Heart left ventricle (tissue), 16 donors: Measurements from ENCODE around the gene ARSG. TPM values are rescaled to one million over a fixed set of nuclear protein-coding genes. Genes with fewer than 3 reads are reported as not detected.
A peak's percentile ranks its signal among the peaks of the same experiment; 100 is the strongest.

Experiments
- ATAC-seq, 4 donors: fragments of 200-7000 bp; cut with Tn5 transposase; one replicate each; pipeline ENCODE4 v1.9.1; 2020 to 2022; ENCODE audit warnings: moderate library complexity in 4 of 4, mild to moderate bottlenecking in 3 of 4, moderate number of reproducible peaks in 1 of 4
- DNase-seq, 5 donors: peaks; one replicate each; pipeline ENCODE4 v3.0.0-alpha.2; 2020
- H3K27ac ChIP-seq, 12 donors: fragments of 200-600 bp; sonication (generic) in 4 of 12; one replicate each; pipeline versions ENCODE4 v1.5.0 to v1.8.0; 2016 to 2022; ENCODE audit warnings: mild to moderate bottlenecking in 2 of 12
- H3K27me3 ChIP-seq, 9 donors: fragments of 200-600 bp; sonication (generic) in 2 of 9; one replicate each; pipeline versions ENCODE4 v1.5.1 to v1.8.0; 2016 to 2022; ENCODE audit warnings: mild to moderate bottlenecking in 3 of 9
- H3K36me3 ChIP-seq, 9 donors: fragments of 200-600 bp; sonication (generic) in 2 of 9; one replicate each; pipeline versions ENCODE4 v1.5.0 to v1.8.0; 2018 to 2022; ENCODE audit warnings: mild to moderate bottlenecking in 2 of 9
- H3K4me1 ChIP-seq, 12 donors: fragments of 200-600 bp; sonication (generic) in 4 of 12; one replicate each; pipeline versions ENCODE4 v1.5.0 to v1.8.0; 2016 to 2022; ENCODE audit warnings: mild to moderate bottlenecking in 3 of 12
- H3K4me3 ChIP-seq, 12 donors: fragments of 200-600 bp; sonication (generic) in 4 of 12; one replicate each; pipeline versions ENCODE4 v1.5.0 to v1.8.0; 2017 to 2022; ENCODE audit warnings: mild to moderate bottlenecking in 9 of 12, moderate library complexity in 4 of 12
- H3K9me3 ChIP-seq, 12 donors: fragments of 200-600 bp; sonication (generic) in 4 of 12; one replicate each; pipeline versions ENCODE4 v1.5.0 to v1.8.0; 2016 to 2022; ENCODE audit warnings: mild to moderate bottlenecking in 1 of 12
- POLR2A ChIP-seq, 2 donors: fragments of 450-650 bp; IDR thresholded peaks; one replicate each; pipeline ENCODE4 v1.6.1; 2017; ENCODE audit warnings: antibody characterized with exemption in 2 of 2, mild to moderate bottlenecking in 2 of 2, moderate library complexity in 2 of 2
- WGBS, 4 donors: extraction: QIAGEN DNeasy Blood & Tissue Kit in 2 of 4; methylation state at CpG; one replicate each; pipeline versions ENCODE4 v1.1.5 to v1.1.7; 2013 to 2018; 5-methylcytosine and 5-hydroxymethylcytosine counted together
- intact Hi-C, 10 donors: fragments of 100-400 bp; cut with DNase I; formaldehyde crosslinking; loops; one replicate each; pipeline versions ENCODE4 v1.11.1 to v1.14.2; 2022
- polyA plus RNA-seq, 2 donors: library from polyadenylated mRNA; stranded (reverse); fragments of 200-250 nt; gene quantifications; one replicate each; pipeline ENCODE4 v1.2.3, GENCODE V29; 2013
- total RNA-seq, 9 donors: library from RNA; depleted of rRNA in 2 of 9; stranded (reverse); fragments of >200 nt in 2 of 9; fragmentation: NEBNext Ultra II Directional in 3 of 9; extraction: Animal tissue kit (Norgen Biotek cat#: 25700) in 3 of 9; gene quantifications; one replicate each; pipeline versions ENCODE4 v1.1.0 to v1.2.4, GENCODE V29; 2016 to 2023
- TF ChIP-seq, protein P1 (sequence below), 12 donors: fragments of 200-600 bp; sonication (generic) in 4 of 12; IDR thresholded peaks; one replicate each; pipeline versions ENCODE4 v1.5.0 to v1.8.0; 2018 to 2022; ENCODE audit warnings: antibody characterized with exemption in 12 of 12, mild to moderate bottlenecking in 5 of 12
- donor health status: ischemic (EF 13 %, LVEDD 7.1; RV severe dilation, severe dysfunction).
- donor health status: healthy with polysubstance abuse.
- donor health status: DM: no; HTN: yes; CAD: no.
- donor health status: DM: no; HTN: no; CAD: no.
- donor health status: ischemic (EF 25% LVEDD 6.9; RV normal size, moderate dysfunction).
- donor health status: ischemic (EF 25% LVEDD 5.7; RV mildly dilated, moderate dysfunction).
- donor health status: healthy.
- donor health status: DM: yes; HTN: yes; CAD: no.
- donor health status: ischemic (EF 35%, LVEDD 5.7; RV mildly dilated, moderate dysfunction).
- donor health status: nonischemic (EF 11% LVEDD 7.7; RV severe dilation, severe dysfunction).
- donor health status: DM: yes; HTN: yes; CAD: no.
- donor health status: PGD.
- donor health status: ischemic (EF 29% LVEDD 5.4; RV normal size, mild dysfunction).
- donor health status: nonischemic (EF 23%, LVEDD 6.1; RV moderate dilation, normal function).

Gene ARSG
- total and polyA plus RNA-seq, 11 donors = 1.2 to 4.9 (median 3.3) TPM

DNA sequence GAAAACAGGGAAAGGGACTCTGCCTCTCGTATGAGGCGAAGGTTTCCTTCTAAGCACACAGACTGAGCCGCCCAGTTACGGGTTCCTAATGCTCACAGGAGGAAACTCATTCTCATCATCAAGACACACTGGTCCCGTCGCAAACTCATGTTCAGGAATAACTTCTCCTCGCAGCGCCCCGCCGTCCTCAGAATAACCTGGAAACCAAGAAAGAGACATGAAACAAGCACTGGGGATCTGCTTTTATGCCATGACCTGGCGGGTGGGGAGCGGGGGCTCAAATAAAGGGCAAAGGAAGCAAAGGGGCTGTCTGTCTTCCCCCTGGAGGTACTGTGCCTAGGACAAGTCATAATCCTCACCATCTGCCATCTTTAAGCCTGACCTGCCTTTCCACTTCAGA lies 134.7 kb downstream of the ARSG start:
- Histone ChIP-seq H3K4me1 (no peaks in the 10 kb centered on the region), H3K4me3 (no peak overlapping the region), H3K27ac (no peak overlapping the region), H3K9me3 (no peaks in the 10 kb centered on the region), H3K27me3 (no peaks in the 10 kb centered on the region), H3K36me3 (peaks cover 2 to 100% (median 98%) of the 10 kb centered on the region in 9 donors)
- no peak for TF ChIP-seq POLR2A (IDR thresholded peaks at IDR 0.05)
- TF ChIP-seq, protein P1, sequence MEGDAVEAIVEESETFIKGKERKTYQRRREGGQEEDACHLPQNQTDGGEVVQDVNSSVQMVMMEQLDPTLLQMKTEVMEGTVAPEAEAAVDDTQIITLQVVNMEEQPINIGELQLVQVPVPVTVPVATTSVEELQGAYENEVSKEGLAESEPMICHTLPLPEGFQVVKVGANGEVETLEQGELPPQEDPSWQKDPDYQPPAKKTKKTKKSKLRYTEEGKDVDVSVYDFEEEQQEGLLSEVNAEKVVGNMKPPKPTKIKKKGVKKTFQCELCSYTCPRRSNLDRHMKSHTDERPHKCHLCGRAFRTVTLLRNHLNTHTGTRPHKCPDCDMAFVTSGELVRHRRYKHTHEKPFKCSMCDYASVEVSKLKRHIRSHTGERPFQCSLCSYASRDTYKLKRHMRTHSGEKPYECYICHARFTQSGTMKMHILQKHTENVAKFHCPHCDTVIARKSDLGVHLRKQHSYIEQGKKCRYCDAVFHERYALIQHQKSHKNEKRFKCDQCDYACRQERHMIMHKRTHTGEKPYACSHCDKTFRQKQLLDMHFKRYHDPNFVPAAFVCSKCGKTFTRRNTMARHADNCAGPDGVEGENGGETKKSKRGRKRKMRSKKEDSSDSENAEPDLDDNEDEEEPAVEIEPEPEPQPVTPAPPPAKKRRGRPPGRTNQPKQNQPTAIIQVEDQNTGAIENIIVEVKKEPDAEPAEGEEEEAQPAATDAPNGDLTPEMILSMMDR (IDR thresholded peaks at IDR 0.05) = no peak
- ATAC-seq = no peak
- no peak for DNase-seq
- intact Hi-C loops = no loop called here
- 88 to 97% (median 95%) methylated on average over 12 of the region's 12 CpGs for WGBS, 4 donors

- no peak overlapping the region for H3K27ac ChIP-seq
- H3K27me3 ChIP-seq = no peaks in the 10 kb centered on the region
- DNase-seq = no peak
- ATAC-seq = no peak
- peaks cover 2 to 100% (median 99%) of the 10 kb centered on the region in 9 donors for H3K36me3 ChIP-seq
- intact Hi-C loops = no loop called here
- peaks cover 0 to 13% (median 0%) of the 10 kb centered on the region in 12 donors for H3K4me1 ChIP-seq
- H3K4me3 ChIP-seq = no peak overlapping the region
- H3K9me3 ChIP-seq = no peaks in the 10 kb centered on the region
- 95 to 97% (median 95%) methylated on average over 7 of the region's 7 CpGs for WGBS, 4 donors
- no peak for TF ChIP-seq POLR2A (IDR thresholded peaks at IDR 0.05)
- TF ChIP-seq, protein P1 (IDR thresholded peaks at IDR 0.05) = no peak
Measured at GRCh38 chr17:68427575-68427974, 136.3 kb downstream of the ARSG start.

- intact Hi-C loops = no loop called here
- TF ChIP-seq, protein P1 (IDR thresholded peaks at IDR 0.05) = no peak
- TF ChIP-seq POLR2A (IDR thresholded peaks at IDR 0.05) = no peak
- whole genome bisulfite sequencing, 4 donors = 81 to 89% (median 86%) methylated on average over 14 of the region's 14 CpGs
- Histone ChIP-seq H3K27ac (no peak overlapping the region), H3K27me3 (no peaks in the 10 kb centered on the region), H3K9me3 (no peaks in the 10 kb centered on the region), H3K4me3 (no peak overlapping the region), H3K4me1 (peaks cover 0 to 17% (median 0%) of the 10 kb centered on the region in 12 donors), H3K36me3 (peaks cover 2 to 100% (median 99%) of the 10 kb centered on the region in 9 donors)
- DNase-seq = no peak
- ATAC-seq = peak in 1 of 4 donors; percentile 9
Measured at GRCh38 chr17:68428498-68429172, 137.3 kb downstream of the ARSG start.

- Histone ChIP-seq H3K27me3 (no peaks in the 10 kb centered on the region), H3K9me3 (no peaks in the 10 kb centered on the region), H3K27ac (no peak overlapping the region), H3K4me3 (no peak overlapping the region), H3K36me3 (peaks cover 2 to 100% (median 99%) of the 10 kb centered on the region in 9 donors), H3K4me1 (peaks cover 0 to 24% (median 4%) of the 10 kb centered on the region in 12 donors)
- DNase-seq (no peak), ATAC-seq (no peak)
- no peak for TF ChIP-seq POLR2A (IDR thresholded peaks at IDR 0.05)
- TF ChIP-seq, protein P1 (IDR thresholded peaks at IDR 0.05) = no peak
- 92 to 97% (median 94%) methylated on average over 11 of the region's 11 CpGs for WGBS, 4 donors
- intact Hi-C loops = loop anchor here in 3 of 10 donors (10.0 kb wide), 2 partner anchors 165 to 255 kb away; no protein-coding TSS in a partner anchor
Measured at GRCh38 chr17:68429881-68430280, 138.6 kb downstream of the ARSG start.
